H1 (cell line): ENCODE data around the gene KHSRP. TPM values are rescaled to one million over a fixed set of nuclear protein-coding genes. Genes with fewer than 3 reads are reported as not detected.
A peak's percentile ranks its signal among the peaks of the same experiment; 100 is the strongest.

ENCODE experiments used
- CTCF ChIA-PET: fragments of 300-600 bp; sonication (Branson Sonifier 250); formaldehyde crosslinking; loops from one replicate; lab custom pipeline; 2021; ENCODE audit not compliant: partially characterized antibody; lab: Charles Lee
- POLR2A ChIA-PET: fragments of 300-600 bp; sonication (Branson Sonifier 250); formaldehyde crosslinking; loops from one replicate; lab custom pipeline; 2021; ENCODE audit warnings: inconsistent platforms; ENCODE audit not compliant: partially characterized antibody; lab: Charles Lee
- DNase-seq, 2 experiments: peaks; one replicate each; pipeline versions ENCODE4 v3.0.0 to v3.0.0-alpha.2; 2010 to 2022; ENCODE audit warnings: low spot score in 2 of 2, low read depth in 1 of 2, mixed read lengths in 1 of 2
- FAIRE-seq: peaks from 2 replicates; lab custom pipeline; 2011; peaks lifted over from hg19 to GRCh38; lab: Jason Lieb, UNC
- H2AFZ ChIP-seq: 2 replicates; pipeline ENCODE4 v1.8.1; 2012; ENCODE audit warnings: low read length, inconsistent platforms
- H2AK5ac ChIP-seq: 2 replicates; pipeline ENCODE4 v1.6.1; 2013; ENCODE audit warnings: low read depth, low read length
- H2BK120ac ChIP-seq: replicated peaks from 2 replicates; pipeline ENCODE3; 2013; ENCODE audit warnings: low read depth, low read length, inconsistent platforms
- H2BK12ac ChIP-seq: 2 replicates; pipeline ENCODE4 v1.6.1; 2013; ENCODE audit warnings: low read depth, low read length
- H2BK15ac ChIP-seq: 2 replicates; pipeline ENCODE4 v1.6.1; 2013; ENCODE audit warnings: low read length
- H2BK20ac ChIP-seq: 2 replicates; pipeline ENCODE4 v1.6.1; 2013; ENCODE audit warnings: low read length
- H2BK5ac ChIP-seq: 2 replicates; pipeline ENCODE4 v1.6.1; 2013; ENCODE audit warnings: low read depth, low read length
- H3K14ac ChIP-seq: 2 replicates; pipeline ENCODE4 v1.6.1; 2013; ENCODE audit warnings: inconsistent platforms; ENCODE audit not compliant: insufficient read length
- H3K18ac ChIP-seq: 2 replicates; pipeline ENCODE4 v1.6.1; 2013; ENCODE audit warnings: low read length; ENCODE audit errors: extremely low read depth
- H3K23ac ChIP-seq: 2 replicates; pipeline ENCODE4 v1.6.1; 2013; ENCODE audit warnings: inconsistent platforms; ENCODE audit not compliant: insufficient read length
- H3K23me2 ChIP-seq: 2 replicates; pipeline ENCODE4 v1.6.1; 2013; ENCODE audit warnings: low read depth, low read length
- H3K27ac ChIP-seq: 2 replicates; pipeline ENCODE4 v1.6.1; 2011; ENCODE audit warnings: low read depth, low read length, inconsistent platforms
- H3K27me3 ChIP-seq, 4 experiments: replicated peaks in 1 of 4; 1 replicate in 1 of 4; 2 replicates in 3 of 4; pipeline versions ENCODE4 v1.6.1 to v1.8.1; 2011 to 2013; ENCODE audit warnings: low read length in 3 of 4, mild to moderate bottlenecking in 3 of 4, inconsistent platforms in 2 of 4, mixed read lengths in 2 of 4, moderate library complexity in 1 of 4; ENCODE audit not compliant: control insufficient read depth in 3 of 4, insufficient read depth in 3 of 4; ENCODE audit errors: extremely low read depth in 1 of 4
- H3K36me3 ChIP-seq, 4 experiments: 2 replicates each; pipeline versions ENCODE4 v1.6.1 to v1.8.1; 2011 to 2013; ENCODE audit warnings: mild to moderate bottlenecking in 4 of 4, low read length in 3 of 4, moderate library complexity in 2 of 4, control low read depth in 1 of 4, inconsistent platforms in 1 of 4; ENCODE audit not compliant: insufficient read depth in 4 of 4, control insufficient read depth in 2 of 4
- H3K4ac ChIP-seq: replicated peaks from 2 replicates; pipeline ENCODE3; 2013; ENCODE audit warnings: low read length, low read depth, mixed read lengths, inconsistent platforms; ENCODE audit not compliant: insufficient read length
- H3K4me1 ChIP-seq, 4 experiments: replicated peaks in 1 of 4; 1 replicate in 1 of 4; 2 replicates in 3 of 4; pipeline versions ENCODE4 v1.6.1 to v1.8.1; 2011 to 2013; ENCODE audit warnings: low read length in 3 of 4, inconsistent platforms in 2 of 4, mixed read lengths in 1 of 4; ENCODE audit not compliant: insufficient read depth in 4 of 4, control insufficient read depth in 3 of 4
- H3K4me2 ChIP-seq, 2 experiments: 2 replicates each; pipeline versions ENCODE4 v1.6.1 to v1.8.1; 2011 to 2013; ENCODE audit warnings: low read depth in 2 of 2, low read length in 2 of 2, control low read depth in 1 of 2, inconsistent platforms in 1 of 2, mild to moderate bottlenecking in 1 of 2; ENCODE audit not compliant: insufficient read depth in 1 of 2
- H3K4me3 ChIP-seq, 4 experiments: fragments of 200-600, 300-600 bp in 1 of 4; sonication (generic), shearing (Covaris generic), sonication (Bioruptor Twin) in 1 of 4; 2 replicates each; pipeline versions ENCODE4 v1.5.1 to v1.8.1; 2011 to 2016; ENCODE audit warnings: low read length in 4 of 4, low read depth in 3 of 4, control low read depth in 2 of 4, inconsistent platforms in 2 of 4, mild to moderate bottlenecking in 2 of 4, mixed read lengths in 1 of 4, moderate library complexity in 1 of 4; ENCODE audit not compliant: insufficient read depth in 2 of 4; ENCODE audit errors: extremely low read depth in 1 of 4
- H3K56ac ChIP-seq: replicated peaks from 2 replicates; pipeline ENCODE3; 2013; ENCODE audit warnings: low read depth, mild to moderate bottlenecking, mixed read lengths, low read length, inconsistent platforms; ENCODE audit not compliant: insufficient read length
- H3K79me1 ChIP-seq: 2 replicates; pipeline ENCODE4 v1.6.1; 2013; ENCODE audit warnings: low read depth, low read length, control low read depth
- H3K79me2 ChIP-seq, 2 experiments: 2 replicates each; pipeline versions ENCODE4 v1.6.1 to v1.8.1; 2012 to 2013; ENCODE audit warnings: low read length in 2 of 2, mild to moderate bottlenecking in 2 of 2, inconsistent platforms in 1 of 2; ENCODE audit not compliant: insufficient read depth in 2 of 2, control insufficient read depth in 1 of 2
- H3K9ac ChIP-seq, 4 experiments: replicated peaks in 1 of 4; 1 replicate in 1 of 4; 2 replicates in 3 of 4; pipeline versions ENCODE4 v1.6.1 to v1.8.1; 2011 to 2013; ENCODE audit warnings: low read depth in 3 of 4, low read length in 3 of 4, control low read depth in 2 of 4, mild to moderate bottlenecking in 2 of 4, moderate library complexity in 2 of 4, inconsistent platforms in 1 of 4; ENCODE audit errors: extremely low read depth in 1 of 4
- H3K9me3 ChIP-seq, 2 experiments: 2 replicates each; pipeline versions ENCODE4 v1.6.1 to v1.8.1; 2012 to 2013; ENCODE audit warnings: mild to moderate bottlenecking in 2 of 2, moderate library complexity in 2 of 2, control low read depth in 1 of 2, inconsistent platforms in 1 of 2, low read depth in 1 of 2, low read length in 1 of 2, mixed read lengths in 1 of 2; ENCODE audit not compliant: insufficient read depth in 2 of 2
- H4K20me1 ChIP-seq, 2 experiments: replicated peaks in 1 of 2; 2 replicates each; pipeline versions ENCODE3 to v1.8.1; 2011 to 2013; ENCODE audit warnings: inconsistent platforms in 2 of 2, low read length in 2 of 2, mild to moderate bottlenecking in 1 of 2; ENCODE audit not compliant: insufficient read depth in 2 of 2, control insufficient read depth in 1 of 2
- H4K5ac ChIP-seq: 2 replicates; pipeline ENCODE4 v1.6.1; 2013; ENCODE audit warnings: low read length, low read depth, mixed read lengths, inconsistent platforms; ENCODE audit not compliant: insufficient read length
- H4K8ac ChIP-seq: 2 replicates; pipeline ENCODE4 v1.8.0; 2013; ENCODE audit warnings: mild to moderate bottlenecking, moderate library complexity, low read length, inconsistent platforms; ENCODE audit not compliant: insufficient read depth; ENCODE audit errors: extremely low read depth
- H4K91ac ChIP-seq: replicated peaks from 2 replicates; pipeline ENCODE3; 2013; ENCODE audit warnings: low read length, mixed read lengths, inconsistent platforms; ENCODE audit not compliant: insufficient read length
- CHD1 ChIP-seq: IDR thresholded peaks from 2 replicates; pipeline ENCODE4 v1.6.1; 2012; ENCODE audit warnings: low read depth, low read length, improper control_type of control experiment
- TAF1 ChIP-seq: IDR thresholded peaks from 2 replicates; pipeline ENCODE4 v1.6.1; 2011; ENCODE audit warnings: mild to moderate bottlenecking, low read depth, low read length
- TBP ChIP-seq: IDR thresholded peaks from 2 replicates; pipeline ENCODE4 v1.6.1; 2011; ENCODE audit warnings: low read depth, low read length, improper control_type of control experiment
- WGBS, 2 experiments: shearing (Covaris generic) in 1 of 2; methylation state at CpG; one replicate each; pipeline versions ENCODE4 v1.1.6 to v1.1.7; 2013 to 2015; ENCODE audit warnings: low lambda C conversion rate in 2 of 2, mixed read lengths in 2 of 2, inconsistent platforms in 1 of 2, low coverage in 1 of 2, missing lambda C conversion rate in 1 of 2; ENCODE audit not compliant: insufficient replicate concordance in 2 of 2, insufficient coverage in 1 of 2, insufficient read length in 1 of 2; ENCODE audit errors: extremely low coverage in 1 of 2, missing lambda C conversion rate in 1 of 2; 5-methylcytosine and 5-hydroxymethylcytosine counted together
- long read RNA-seq, 2 experiments: library from RNA in 1 of 2; library from capped mRNA in 1 of 2; stranded (forward); transcript quantifications; one replicate each; pipeline ENCODE4 v2.0.0, GENCODE V29; 2021; ENCODE audit warnings: inconsistent platforms in 1 of 2
- polyA minus RNA-seq, 3 experiments: library from RNA; depleted of rRNA, polyadenylated mRNA; stranded (reverse); fragments of >200 nt; gene quantifications; 1 replicate in 2 of 3; 2 replicates in 1 of 3; pipeline ENCODE4 v1.2.3, GENCODE V29; 2011
- polyA plus RNA-seq, 7 experiments: library from polyadenylated mRNA; depleted of rRNA in 3 of 7; stranded (reverse) in 5 of 7; unstranded in 2 of 7; fragments of >200 nt in 5 of 7; fragments of 200-250 nt in 2 of 7; gene quantifications; 1 replicate in 5 of 7; 2 replicates in 1 of 7; 4 replicates in 1 of 7; pipeline versions ENCODE4 v1.2.1 to v1.2.3, GENCODE V29; 2011 to 2013; ENCODE audit warnings: missing spikeins in 2 of 7, mixed read lengths in 2 of 7
- total RNA-seq: library from RNA; stranded (reverse); fragmentation: NEBNext Ultra II Directional; extraction: Animal tissue kit (Norgen Biotek cat#: 25700); gene quantifications from 2 replicates; pipeline ENCODE4 v1.2.1, GENCODE V29; 2021

The KHSRP gene, protein sequence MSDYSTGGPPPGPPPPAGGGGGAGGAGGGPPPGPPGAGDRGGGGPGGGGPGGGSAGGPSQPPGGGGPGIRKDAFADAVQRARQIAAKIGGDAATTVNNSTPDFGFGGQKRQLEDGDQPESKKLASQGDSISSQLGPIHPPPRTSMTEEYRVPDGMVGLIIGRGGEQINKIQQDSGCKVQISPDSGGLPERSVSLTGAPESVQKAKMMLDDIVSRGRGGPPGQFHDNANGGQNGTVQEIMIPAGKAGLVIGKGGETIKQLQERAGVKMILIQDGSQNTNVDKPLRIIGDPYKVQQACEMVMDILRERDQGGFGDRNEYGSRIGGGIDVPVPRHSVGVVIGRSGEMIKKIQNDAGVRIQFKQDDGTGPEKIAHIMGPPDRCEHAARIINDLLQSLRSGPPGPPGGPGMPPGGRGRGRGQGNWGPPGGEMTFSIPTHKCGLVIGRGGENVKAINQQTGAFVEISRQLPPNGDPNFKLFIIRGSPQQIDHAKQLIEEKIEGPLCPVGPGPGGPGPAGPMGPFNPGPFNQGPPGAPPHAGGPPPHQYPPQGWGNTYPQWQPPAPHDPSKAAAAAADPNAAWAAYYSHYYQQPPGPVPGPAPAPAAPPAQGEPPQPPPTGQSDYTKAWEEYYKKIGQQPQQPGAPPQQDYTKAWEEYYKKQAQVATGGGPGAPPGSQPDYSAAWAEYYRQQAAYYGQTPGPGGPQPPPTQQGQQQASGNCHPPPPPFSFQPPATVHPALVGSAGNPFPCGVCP
- total RNA-seq (573 and 582 TPM in 2 replicates), polyA plus RNA-seq (2011; rRNA removed) (143 and 235 TPM in 2 replicates), polyA minus RNA-seq (2011; rRNA and poly(A)+ RNA removed) (157 and 182 TPM in 2 replicates)
- 164 TPM for polyA plus RNA-seq (2011; cell fraction: cytosol; rRNA removed)
- 312 TPM for polyA plus RNA-seq (2011; cell fraction: nucleus; rRNA removed)
- 535 to 570 TPM (median 550 TPM) in 4 replicates for polyA plus RNA-seq (2012, experiment 1 of 2)
- polyA plus RNA-seq (2012, experiment 2 of 2) = 371 TPM
- 276 TPM for polyA plus RNA-seq (2013, experiment 1 of 2)
- 265 TPM for polyA plus RNA-seq (2013, experiment 2 of 2)
- polyA minus RNA-seq (2011; cell fraction: cytosol; rRNA and poly(A)+ RNA removed) = 249 TPM
- polyA minus RNA-seq (2011; cell fraction: nucleus; rRNA and poly(A)+ RNA removed) = 152 TPM
- long read RNA-seq, experiment 1, transcript KHSRP-211 (2 exons, 428 nt) = major isoform, 10 of 228 reads
- long read RNA-seq, experiment 1, partial matches to known transcripts = 59 of 228 reads
- long read RNA-seq, experiment 1, other reads (novel, unspliced or antisense) = 154 of 228 reads
- long read RNA-seq, experiment 2, partial matches to known transcripts = 9 of 10 reads
- long read RNA-seq, experiment 2, other reads (novel, unspliced or antisense) = 1 of 10 reads

DNA sequence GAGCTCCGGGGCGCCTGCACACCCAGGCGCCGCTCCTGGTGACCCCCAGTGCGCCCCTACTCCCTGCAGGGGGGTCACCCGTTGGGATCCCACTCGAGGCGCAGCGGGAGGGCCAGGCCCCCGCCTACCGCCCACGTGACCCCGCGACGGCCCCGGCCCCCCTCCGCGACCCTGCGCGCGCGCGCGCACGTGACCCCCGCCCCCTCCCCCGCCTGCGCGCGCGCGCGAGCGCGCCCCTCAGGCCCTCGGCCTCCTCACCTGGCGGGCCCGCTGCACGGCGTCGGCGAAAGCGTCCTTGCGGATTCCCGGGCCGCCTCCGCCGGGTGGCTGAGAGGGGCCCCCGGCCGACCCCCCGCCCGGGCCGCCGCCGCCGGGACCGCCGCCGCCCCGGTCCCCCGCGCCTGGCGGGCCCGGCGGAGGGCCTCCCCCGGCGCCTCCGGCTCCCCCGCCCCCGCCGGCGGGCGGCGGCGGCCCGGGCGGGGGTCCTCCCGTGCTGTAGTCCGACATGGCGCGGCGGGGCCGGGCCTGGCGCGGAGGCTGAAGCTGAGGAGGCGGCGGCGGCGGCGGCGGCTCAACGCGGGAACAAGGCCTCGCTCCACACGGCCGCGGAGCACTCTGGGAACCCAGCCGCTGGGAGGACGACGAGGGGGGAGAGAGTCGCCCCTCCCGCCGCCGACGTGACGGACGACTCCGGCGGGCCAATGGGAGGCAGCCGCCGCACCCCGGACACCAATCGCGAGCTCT is at the start of gene KHSRP:
TSS of gene KHSRP (minus strand) at position 617 of the 744 bp plus-strand sequence. CDS start at position 507, 110 bp downstream.
- peaks cover 0 to 5% of the 10 kb centered on the region in 2 experiments; a peak in 2 of 4 replicates for H3K9me3 ChIP-seq
- peak within 1 kb of the TSS; percentile 91; the same call in 1 of the 2 replicates for H2AK5ac ChIP-seq
- peak within 1 kb of the TSS; percentile 77 to 100 (median 96) for H3K4me3 ChIP-seq
- CTCF ChIA-PET = interaction anchor here (0.9 to 1.0 kb wide), 2 partner anchors 48 to 108 kb away, joined by 3 read pairs; no protein-coding TSS in a partner anchor
- peak within 1 kb of the TSS; percentile 90 for H2BK120ac ChIP-seq
- H2BK12ac ChIP-seq = peak within 1 kb of the TSS; percentile 71; the same call in 1 of the 2 replicates
- peak within 1 kb of the TSS; percentile 67 for H3K18ac ChIP-seq
- peak in 1 of 2 experiments; percentile 59 for DNase-seq
- peaks cover 34 to 48% of the 10 kb centered on the region in 2 experiments for H3K79me2 ChIP-seq
- H4K5ac ChIP-seq = peak within 1 kb of the TSS; percentile 73
- H3K4me1 ChIP-seq = peaks cover 0 to 4% (median 0%) of the 10 kb centered on the region in 4 experiments; a peak in 2 of 7 replicates
- peak within 1 kb of the TSS; percentile 96 for H4K8ac ChIP-seq
- peak within 1 kb of the TSS; percentile 77 for H3K56ac ChIP-seq
- no peak within 1 kb of the TSS for H3K14ac ChIP-seq
- peak within 1 kb of the TSS; percentile 65 for H3K27ac ChIP-seq
- peak within 1 kb of the TSS; percentile 90 to 95 for H3K4me2 ChIP-seq
- H2BK5ac ChIP-seq = peak within 1 kb of the TSS; percentile 71; the same call in 1 of the 2 replicates
- H3K23ac ChIP-seq = no peak within 1 kb of the TSS
- H2AFZ ChIP-seq = 0 out of 2 replicates have a peak within 1 kb of the TSS, but pooled peaks have one; percentile 6
- 0 out of 2 replicates have a peak within 1 kb of the TSS, but pooled peaks have one; percentile 72 for H2BK15ac ChIP-seq
- FAIRE-seq = no peak
- no peak within 1 kb of the TSS for H2BK20ac ChIP-seq
- WGBS, 2 experiments = 1% methylated on average over 23 of the region's 114 CpGs; no CpG with 5 or more reads in 1 of the 2 experiments
- peak within 1 kb of the TSS; percentile 68 to 98 (median 78) for H3K9ac ChIP-seq
- peaks cover 8% of the 10 kb centered on the region for H3K23me2 ChIP-seq
- H3K36me3 ChIP-seq = peaks cover 21 to 30% (median 28%) of the 10 kb centered on the region in 4 experiments
- H4K91ac ChIP-seq = peak within 1 kb of the TSS; percentile 93
- peaks cover 10% of the 10 kb centered on the region for H3K79me1 ChIP-seq
- POLR2A ChIA-PET = interaction anchor here (0.6 to 2.3 kb wide), 29 partner anchors 9 to 339 kb away, joined by 3 to 15 read pairs (median 4); partner anchors contain the start of genes ALKBH7, CLPP, GTF2F1 and SLC25A23
- peaks cover 44 to 46% of the 10 kb centered on the region in 2 experiments for H4K20me1 ChIP-seq
- peak within 1 kb of the TSS; percentile 48 for H3K4ac ChIP-seq
- no peaks in the 10 kb centered on the region; a peak in 1 of 7 replicates for H3K27me3 ChIP-seq
- TF ChIP-seq TBP (peak; percentile 68; the same call in 1 of the 2 replicates), TAF1 (peak; percentile 85), CHD1 (no peak; the same call in 1 of the 2 replicates)
